Breast epithelium (tissue), 3 donors: ENCODE results near the gene CD300LF.

Source experiments
- CTCF ChIP-seq, 3 donors: fragments of 450-650 bp; IDR thresholded peaks; one replicate each; pipeline ENCODE4 v1.5.1; 2016 to 2017; ENCODE audit warnings: antibody characterized with exemption in 3 of 3, mild to moderate bottlenecking in 3 of 3, moderate library complexity in 3 of 3
- POLR2A ChIP-seq: fragments of 450-650 bp; IDR thresholded peaks from one replicate; pipeline ENCODE4 v1.6.1; 2016; ENCODE audit warnings: antibody characterized with exemption, mild to moderate bottlenecking, moderate library complexity

DNA sequence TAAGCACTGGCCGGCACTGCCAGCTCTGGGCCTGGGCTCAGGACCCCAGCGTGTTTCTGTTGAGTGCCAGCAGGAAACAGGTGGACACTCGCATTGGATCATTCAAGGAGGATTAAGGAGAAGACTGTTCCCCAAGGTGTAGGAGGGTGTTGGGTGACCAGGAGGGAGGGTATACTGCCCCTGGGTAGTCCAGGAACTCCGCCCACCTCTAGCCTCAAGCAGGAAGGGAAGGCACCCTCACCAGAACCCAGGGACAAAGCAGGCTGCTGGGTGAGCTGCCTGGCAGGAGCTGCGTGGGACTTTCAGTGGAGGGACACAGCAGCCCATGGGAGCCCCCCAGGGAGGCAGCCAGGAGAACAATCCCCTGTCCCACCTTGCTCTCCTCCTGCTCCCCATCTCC lies 16.6 kb upstream of the CD300LF start:
- no peak for TF ChIP-seq CTCF (IDR thresholded peaks at IDR 0.05)
- TF ChIP-seq POLR2A: no peak
